Activated CD4-positive, alpha-beta T cell treated with anti-CD3 and anti-CD28 coated beads for 36 hours (primary cell): ENCODE measurements around the gene TIGD4. TPM values are rescaled to one million over a fixed set of nuclear protein-coding genes. Genes with fewer than 3 reads are reported as not detected.
A peak's percentile ranks its signal among the peaks of the same experiment; 100 is the strongest.

ENCODE experiments used
- ATAC-seq: fragments of 200-7000 bp; cut with Tn5 transposase; one replicate; pipeline ENCODE4 v1.10.0; 2021; ENCODE audit warnings: mild to moderate bottlenecking, moderate library complexity
- CTCF ChIA-PET: fragments of 350-600 bp; sonication (Branson Sonifier 250); formaldehyde crosslinking; loops from one replicate; lab custom pipeline; 2021; ENCODE audit warnings: antibody characterized with exemption; lab: Charles Lee
- POLR2A ChIA-PET: fragments of 350-600 bp; sonication (Branson Sonifier 250); formaldehyde crosslinking; loops from one replicate; lab custom pipeline; 2021; ENCODE audit warnings: antibody characterized with exemption, inconsistent platforms; lab: Charles Lee
- DNase-seq: peaks from one replicate; pipeline ENCODE4 v3.0.0-alpha.2; 2020
- H3K27ac Mint-ChIP-seq: one replicate; pipeline ENCODE4 v1.8.0; 2021; ENCODE audit warnings: mixed read lengths
- H3K27me3 Mint-ChIP-seq: one replicate; pipeline ENCODE4 v1.8.0; 2021; ENCODE audit warnings: mixed read lengths
- H3K36me3 Mint-ChIP-seq: one replicate; pipeline ENCODE4 v1.8.0; 2021; ENCODE audit warnings: low read depth, mixed read lengths
- H3K4me1 Mint-ChIP-seq: one replicate; pipeline ENCODE4 v1.8.0; 2021; ENCODE audit warnings: mixed read lengths
- H3K4me3 Mint-ChIP-seq: one replicate; pipeline ENCODE4 v1.8.0; 2021; ENCODE audit warnings: mild to moderate bottlenecking, moderate library complexity, mixed read lengths
- H3K9me3 Mint-ChIP-seq: one replicate; pipeline ENCODE4 v1.8.0; 2021; ENCODE audit warnings: low read depth, mixed read lengths
- intact Hi-C, 2 experiments: fragments of 100-400 bp; cut with DNase I in 1 of 2; cut with micrococcal nuclease in 1 of 2; formaldehyde crosslinking; loops; one replicate each; pipeline versions ENCODE4 v1.14.2 to v1.15.1; 2022 to 2024; cut with DNase I, micrococcal nuclease
- total RNA-seq, 2 experiments: library from RNA; stranded (reverse); gene quantifications; one replicate each; pipeline ENCODE4 v1.2.3, GENCODE V29; 2021

The TIGD4 gene
- total RNA-seq, 2 experiments from 2014 or later: 0.27 to 0.28 TPM

- ChIA-PET POLR2A (no interaction called here), CTCF (interaction anchor here (0.9 kb wide), 1 partner anchor 12 kb away, joined by 3 read pairs; no protein-coding TSS in a partner anchor)
- Mint-ChIP-seq H3K4me3 (no peak overlapping the region), H3K9me3 (no peaks in the 10 kb centered on the region), H3K27me3 (no peaks in the 10 kb centered on the region), H3K27ac (no peak overlapping the region), H3K36me3 (no peaks in the 10 kb centered on the region), H3K4me1 (no peaks in the 10 kb centered on the region)
- DNase-seq (no peak), ATAC-seq (no peak)
- intact Hi-C loops: no loop called here
Measured at GRCh38 chr4:152747444-152747843, 32.1 kb downstream of the TIGD4 start.

DNA sequence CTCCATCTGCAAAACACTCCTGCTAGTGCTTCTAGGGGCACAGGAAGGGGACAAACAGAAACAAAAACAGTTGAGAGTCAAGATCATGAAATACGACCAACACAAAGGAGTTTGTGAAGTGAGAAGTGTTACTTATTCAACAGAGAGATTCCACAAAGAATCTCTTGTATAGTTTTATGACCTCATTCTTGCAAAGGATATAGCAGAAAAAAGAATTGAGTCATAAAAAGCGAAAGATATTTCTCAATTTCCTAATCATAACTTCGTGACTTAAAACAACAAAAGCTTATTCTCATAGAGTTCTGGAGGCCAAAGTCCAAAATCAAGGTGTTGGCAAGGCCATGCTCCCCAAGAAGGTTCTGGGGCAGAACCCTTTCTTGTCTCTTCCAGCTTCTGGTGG lies 40.7 kb downstream of the TIGD4 start:
- ChIA-PET CTCF (interaction anchor here (0.5 to 1.4 kb wide), 3 partner anchors 8 to 349 kb away, joined by 4 read pairs; no protein-coding TSS in a partner anchor), POLR2A (no interaction called here)
- Mint-ChIP-seq H3K36me3 (no peaks in the 10 kb centered on the region), H3K9me3 (no peaks in the 10 kb centered on the region), H3K27ac (no peak overlapping the region), H3K4me3 (no peak overlapping the region), H3K27me3 (peaks cover 3% of the 10 kb centered on the region), H3K4me1 (peaks cover 2% of the 10 kb centered on the region)
- ATAC-seq (no peak), DNase-seq (no peak)
- intact Hi-C loops: loop anchor here in 1 of 2 experiments (10.0 kb wide), 1 partner anchor 334 kb away; no protein-coding TSS in a partner anchor

GRCh38 chr4:152735906-152736305 lies 43.6 kb downstream of the TIGD4 start:
- CTCF ChIA-PET: interaction anchor here (0.7 to 5.1 kb wide), 10 partner anchors 9 to 327 kb away, joined by 3 to 54 read pairs (median 4); no protein-coding TSS in a partner anchor
- ATAC-seq (no peak), DNase-seq (no peak)
- H3K4me1 Mint-ChIP-seq: peaks cover 2% of the 10 kb centered on the region
- peaks cover 3% of the 10 kb centered on the region for H3K27me3 Mint-ChIP-seq
- H3K27ac Mint-ChIP-seq: no peak overlapping the region
- intact Hi-C loops: loop anchor here (1.0 to 10.0 kb wide), 5 partner anchors 233 to 331 kb away; no protein-coding TSS in a partner anchor
- no peaks in the 10 kb centered on the region for H3K9me3 Mint-ChIP-seq
- no peaks in the 10 kb centered on the region for H3K36me3 Mint-ChIP-seq
- H3K4me3 Mint-ChIP-seq: no peak overlapping the region
- POLR2A ChIA-PET: no interaction called here

GRCh38 chr4:152735396-152735859 lies 44.1 kb downstream of the TIGD4 start:
- Mint-ChIP-seq H3K4me3 (no peak overlapping the region), H3K9me3 (no peaks in the 10 kb centered on the region), H3K27ac (no peak overlapping the region), H3K27me3 (peaks cover 3% of the 10 kb centered on the region), H3K4me1 (peaks cover 2% of the 10 kb centered on the region), H3K36me3 (no peaks in the 10 kb centered on the region)
- ChIA-PET CTCF (interaction anchor here (0.7 to 5.1 kb wide), 11 partner anchors 12 to 410 kb away, joined by 3 to 54 read pairs (median 4); no protein-coding TSS in a partner anchor), POLR2A (no interaction called here)
- DNase-seq: no peak
- ATAC-seq: no peak
- intact Hi-C loops: loop anchor here (1.0 to 10.0 kb wide), 5 partner anchors 233 to 331 kb away; no protein-coding TSS in a partner anchor

- no peaks in the 10 kb centered on the region for H3K36me3 Mint-ChIP-seq
- ATAC-seq (no peak), DNase-seq (no peak)
- ChIA-PET CTCF (interaction anchor here (0.6 to 5.1 kb wide), 9 partner anchors 13 to 1400 kb away, joined by 3 to 54 read pairs (median 4); no protein-coding TSS in a partner anchor), POLR2A (no interaction called here)
- H3K4me3 Mint-ChIP-seq: no peak overlapping the region
- H3K27me3 Mint-ChIP-seq: peaks cover 3% of the 10 kb centered on the region
- H3K27ac Mint-ChIP-seq: no peak overlapping the region
- intact Hi-C loops: loop anchor here (1.0 to 10.0 kb wide), 5 partner anchors 232 to 330 kb away; no protein-coding TSS in a partner anchor
- H3K9me3 Mint-ChIP-seq: no peaks in the 10 kb centered on the region
- H3K4me1 Mint-ChIP-seq: peaks cover 2% of the 10 kb centered on the region
Measured at GRCh38 chr4:152734699-152735050, 44.9 kb downstream of the TIGD4 start.

GRCh38 chr4:152734015-152734698 lies 45.4 kb downstream of the TIGD4 start:
- CTCF ChIA-PET: interaction anchor here (0.6 to 5.1 kb wide), 4 partner anchors 58 to 1400 kb away, joined by 3 to 54 read pairs (median 4); no protein-coding TSS in a partner anchor

GRCh38 chr4:152731997-152732396 lies 47.5 kb downstream of the TIGD4 start:
- Mint-ChIP-seq H3K36me3 (no peaks in the 10 kb centered on the region), H3K4me1 (no peaks in the 10 kb centered on the region), H3K4me3 (no peak overlapping the region), H3K9me3 (no peaks in the 10 kb centered on the region), H3K27ac (no peak overlapping the region), H3K27me3 (peaks cover 3% of the 10 kb centered on the region)
- DNase-seq: no peak
- CTCF ChIA-PET: interaction anchor here (1.4 to 5.1 kb wide), 2 partner anchors 7 to 231 kb away, joined by 4 to 54 read pairs; no protein-coding TSS in a partner anchor
- POLR2A ChIA-PET: no interaction called here
- no peak for ATAC-seq
- intact Hi-C loops: loop anchor here in 1 of 2 experiments (10.0 kb wide), 1 partner anchor 327 kb away; no protein-coding TSS in a partner anchor

More at GRCh38 chr4:152734015-152734698, 45.4 kb downstream of the TIGD4 start:
- no peak overlapping the region for H3K27ac Mint-ChIP-seq
- POLR2A ChIA-PET: no interaction called here
- intact Hi-C loops: loop anchor here (2.0 to 10.0 kb wide), 3 partner anchors 231 to 329 kb away; no protein-coding TSS in a partner anchor
- H3K9me3 Mint-ChIP-seq: no peaks in the 10 kb centered on the region
- peaks cover 2% of the 10 kb centered on the region for H3K4me1 Mint-ChIP-seq
- H3K27me3 Mint-ChIP-seq: peaks cover 3% of the 10 kb centered on the region
- ATAC-seq (no peak), DNase-seq (no peak)
- no peak overlapping the region for H3K4me3 Mint-ChIP-seq
- H3K36me3 Mint-ChIP-seq: no peaks in the 10 kb centered on the region

- intact Hi-C loops: no loop called here
- Mint-ChIP-seq H3K27me3 (no peaks in the 10 kb centered on the region), H3K4me1 (no peaks in the 10 kb centered on the region), H3K9me3 (no peaks in the 10 kb centered on the region), H3K4me3 (no peak overlapping the region), H3K36me3 (no peaks in the 10 kb centered on the region), H3K27ac (no peak overlapping the region)
- ChIA-PET POLR2A (no interaction called here), CTCF (no interaction called here)
- DNase-seq (peak; percentile 9), ATAC-seq (peak; percentile 36)
Measured at GRCh38 chr4:152729466-152729865, 50.1 kb downstream of the TIGD4 start.

DNA sequence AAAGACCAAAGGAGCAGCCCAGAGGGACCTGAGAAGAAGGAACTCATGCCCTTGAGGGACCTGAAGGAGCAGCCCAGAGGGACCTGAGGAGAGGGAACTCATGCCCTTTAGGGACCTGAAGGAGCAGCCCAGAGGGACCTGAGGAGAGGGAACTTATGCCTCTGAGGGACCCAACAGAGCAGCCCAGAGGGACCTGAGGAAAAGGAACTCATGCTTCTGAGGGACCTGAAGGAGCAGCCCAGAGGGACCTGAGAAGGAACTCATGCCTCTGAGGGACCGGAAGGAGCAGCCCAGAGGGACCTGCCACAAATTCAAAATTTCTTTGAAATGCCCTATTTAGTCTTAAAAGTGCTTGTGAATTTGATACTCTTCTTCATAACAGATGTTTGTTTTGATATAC lies 51.2 kb downstream of the TIGD4 start:
- DNase-seq: no peak
- ChIA-PET CTCF (no interaction called here), POLR2A (no interaction called here)
- H3K36me3 Mint-ChIP-seq: no peaks in the 10 kb centered on the region
- H3K27ac Mint-ChIP-seq: no peak overlapping the region
- H3K4me3 Mint-ChIP-seq: no peak overlapping the region
- ATAC-seq: no peak
- H3K4me1 Mint-ChIP-seq: no peaks in the 10 kb centered on the region
- no peaks in the 10 kb centered on the region for H3K9me3 Mint-ChIP-seq
- intact Hi-C loops: no loop called here
- no peaks in the 10 kb centered on the region for H3K27me3 Mint-ChIP-seq

- Mint-ChIP-seq H3K36me3 (no peaks in the 10 kb centered on the region), H3K27me3 (peaks cover 3% of the 10 kb centered on the region), H3K27ac (no peak overlapping the region), H3K4me1 (no peaks in the 10 kb centered on the region), H3K9me3 (no peaks in the 10 kb centered on the region), H3K4me3 (no peak overlapping the region)
- DNase-seq (no peak), ATAC-seq (no peak)
- CTCF ChIA-PET: interaction anchor here (1.0 kb wide), 2 partner anchors 57 to 105 kb away, joined by 3 read pairs; no protein-coding TSS in a partner anchor
- POLR2A ChIA-PET: no interaction called here
- intact Hi-C loops: no loop called here
Measured at GRCh38 chr4:152727784-152728183, 51.7 kb downstream of the TIGD4 start.

- CTCF ChIA-PET: no interaction called here
Measured at GRCh38 chr4:152724494-152724893, 55.0 kb downstream of the TIGD4 start.

More at GRCh38 chr4:152724494-152724893, 55.0 kb downstream of the TIGD4 start:
- no peak overlapping the region for H3K4me3 Mint-ChIP-seq
- intact Hi-C loops: no loop called here
- no peaks in the 10 kb centered on the region for H3K9me3 Mint-ChIP-seq
- no peak overlapping the region for H3K27ac Mint-ChIP-seq
- peaks cover 3% of the 10 kb centered on the region for H3K27me3 Mint-ChIP-seq
- POLR2A ChIA-PET: no interaction called here
- no peaks in the 10 kb centered on the region for H3K4me1 Mint-ChIP-seq
- no peak for ATAC-seq
- no peaks in the 10 kb centered on the region for H3K36me3 Mint-ChIP-seq
- DNase-seq: no peak
